Fibroblast of lung (primary cell): ENCODE data around the gene LRG1.

ENCODE experiments used
- EZH2 ChIP-seq: IDR thresholded peaks from 2 replicates; pipeline ENCODE4 v1.5.1; 2012; ENCODE audit warnings: low read length, control low read depth, mild to moderate bottlenecking; ENCODE audit errors: missing control alignments
- TF ChIP-seq, protein P1 (sequence below), 2 donors: IDR thresholded peaks in 1 of 2; conservative IDR thresholded peaks in 1 of 2; 1 replicate in 1 of 2; 2 replicates in 1 of 2; pipeline ENCODE4 v1.5.1; 2011 to 2012; ENCODE audit warnings: low read length in 2 of 2, control low read depth in 1 of 2, inconsistent platforms in 1 of 2, low read depth in 1 of 2, mild to moderate bottlenecking in 1 of 2

DNA sequence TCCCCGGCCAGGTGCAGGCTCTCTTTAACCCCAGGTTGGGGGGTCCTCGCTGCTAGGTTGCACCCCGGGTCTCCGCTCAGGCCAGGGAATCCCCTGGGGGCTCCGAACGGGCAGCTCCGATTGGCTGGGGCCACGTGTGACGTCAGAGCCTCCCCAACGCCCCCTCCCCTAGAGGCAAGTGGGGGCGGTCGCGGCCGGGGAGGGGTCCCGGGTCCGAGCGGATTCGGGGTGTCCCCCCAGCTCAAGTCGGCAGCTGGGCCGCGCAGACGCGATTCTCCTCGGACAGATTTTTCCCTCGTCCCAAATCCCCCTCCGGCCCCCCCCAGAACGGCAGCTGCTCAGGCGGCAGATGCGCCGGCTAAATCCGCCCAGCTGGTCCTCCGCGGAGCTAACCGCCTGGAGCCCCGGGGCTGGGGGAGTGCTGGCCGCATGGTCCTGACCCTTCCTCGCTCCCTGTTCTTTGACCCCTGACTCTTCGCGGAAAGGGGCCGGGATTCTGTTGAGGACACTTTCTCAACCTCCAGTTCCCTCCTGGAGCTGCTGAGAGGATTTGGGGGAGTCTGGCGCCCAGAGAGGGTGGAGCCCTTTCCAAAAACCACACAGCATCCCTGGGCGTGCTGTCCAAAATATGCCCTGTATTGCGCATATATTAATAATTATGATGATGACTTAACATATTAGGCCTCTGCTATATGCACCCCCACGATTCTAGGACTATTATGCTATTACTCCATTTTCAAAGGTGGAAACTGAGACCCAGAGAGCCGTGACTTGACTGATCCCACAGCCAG lies 45.0 kb upstream of the LRG1 start:
- TF ChIP-seq, protein P1, sequence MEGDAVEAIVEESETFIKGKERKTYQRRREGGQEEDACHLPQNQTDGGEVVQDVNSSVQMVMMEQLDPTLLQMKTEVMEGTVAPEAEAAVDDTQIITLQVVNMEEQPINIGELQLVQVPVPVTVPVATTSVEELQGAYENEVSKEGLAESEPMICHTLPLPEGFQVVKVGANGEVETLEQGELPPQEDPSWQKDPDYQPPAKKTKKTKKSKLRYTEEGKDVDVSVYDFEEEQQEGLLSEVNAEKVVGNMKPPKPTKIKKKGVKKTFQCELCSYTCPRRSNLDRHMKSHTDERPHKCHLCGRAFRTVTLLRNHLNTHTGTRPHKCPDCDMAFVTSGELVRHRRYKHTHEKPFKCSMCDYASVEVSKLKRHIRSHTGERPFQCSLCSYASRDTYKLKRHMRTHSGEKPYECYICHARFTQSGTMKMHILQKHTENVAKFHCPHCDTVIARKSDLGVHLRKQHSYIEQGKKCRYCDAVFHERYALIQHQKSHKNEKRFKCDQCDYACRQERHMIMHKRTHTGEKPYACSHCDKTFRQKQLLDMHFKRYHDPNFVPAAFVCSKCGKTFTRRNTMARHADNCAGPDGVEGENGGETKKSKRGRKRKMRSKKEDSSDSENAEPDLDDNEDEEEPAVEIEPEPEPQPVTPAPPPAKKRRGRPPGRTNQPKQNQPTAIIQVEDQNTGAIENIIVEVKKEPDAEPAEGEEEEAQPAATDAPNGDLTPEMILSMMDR (conservative IDR thresholded peaks at IDR 0.05 in 1 of 2, IDR thresholded peaks at IDR 0.05 in 1 of 2; ENCODE audit: low read depth in 1 of 2, low read length in 2 of 2) = no peak
- TF ChIP-seq EZH2 = no peak
